HG03439 (cell line): ENCODE results near the gene LIMK2.
"Not testable (repeated sequence)": the region's sequence is repeated elsewhere in the genome, so short reads cannot be mapped to it uniquely, and the experiment has no call there.

Source experiments
- ATAC-seq: cut with Tn5 transposase; IDR thresholded peaks from one replicate; pipeline ENCODE4 v1.9.1; 2021; ENCODE audit warnings: mild to moderate bottlenecking, moderate library complexity; ENCODE audit not compliant: unreplicated experiment

Gene LIMK2

DNA sequence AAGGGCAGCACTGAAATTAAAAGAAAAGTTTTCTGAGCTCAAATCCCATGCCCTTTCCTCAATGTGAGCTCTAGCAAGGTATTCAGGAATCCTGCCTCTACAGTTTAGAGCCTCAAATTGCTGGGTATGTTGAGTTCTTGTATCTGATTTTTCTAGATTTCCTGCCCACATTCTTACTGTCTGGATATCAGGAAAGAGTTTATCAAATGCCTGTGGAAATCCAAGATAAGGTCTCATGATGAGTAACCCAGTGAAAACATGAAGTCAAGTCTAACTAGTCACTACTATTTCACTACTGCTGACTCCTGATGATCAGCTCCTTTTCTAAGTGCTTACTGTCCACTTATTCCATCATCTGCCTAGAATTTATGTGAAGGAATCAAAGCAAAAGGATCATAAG lies 29.8 kb downstream of the LIMK2 start:
- ATAC-seq = no peak

DNA sequence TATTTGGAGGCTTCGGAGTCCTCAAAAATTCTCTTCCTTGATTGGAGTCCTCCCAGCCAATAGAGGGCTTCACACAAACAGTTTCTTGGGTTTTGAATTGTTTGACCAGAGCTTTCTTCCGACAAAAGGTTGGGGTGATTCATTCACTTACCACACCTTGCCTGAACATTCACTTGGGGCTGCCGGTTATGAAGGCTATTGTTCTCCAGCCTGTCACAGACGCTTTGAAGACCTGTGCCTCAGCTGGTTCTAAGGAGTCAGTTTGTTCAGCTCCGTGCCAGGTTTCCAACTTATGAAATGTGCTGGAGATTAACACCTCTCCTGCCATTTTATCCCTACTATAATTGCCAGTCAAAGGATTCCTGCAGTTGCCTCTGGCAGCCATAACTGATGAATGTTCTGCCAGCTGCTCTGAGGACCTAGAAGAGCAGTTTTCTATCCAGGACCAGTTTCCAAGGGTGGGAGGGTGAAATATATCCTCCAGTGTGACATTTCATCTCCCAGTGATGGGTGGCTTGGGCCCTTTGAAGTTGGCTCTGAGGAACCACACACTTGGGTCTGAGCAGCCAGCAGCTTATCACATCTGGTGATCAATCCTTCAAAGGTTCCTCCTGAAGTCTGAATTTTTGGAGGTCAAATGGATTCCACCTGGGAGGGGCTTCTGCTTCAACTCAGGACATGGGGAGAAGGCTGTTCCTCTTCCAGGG lies 31.4 kb downstream of the LIMK2 start:
- no peak for ATAC-seq

DNA sequence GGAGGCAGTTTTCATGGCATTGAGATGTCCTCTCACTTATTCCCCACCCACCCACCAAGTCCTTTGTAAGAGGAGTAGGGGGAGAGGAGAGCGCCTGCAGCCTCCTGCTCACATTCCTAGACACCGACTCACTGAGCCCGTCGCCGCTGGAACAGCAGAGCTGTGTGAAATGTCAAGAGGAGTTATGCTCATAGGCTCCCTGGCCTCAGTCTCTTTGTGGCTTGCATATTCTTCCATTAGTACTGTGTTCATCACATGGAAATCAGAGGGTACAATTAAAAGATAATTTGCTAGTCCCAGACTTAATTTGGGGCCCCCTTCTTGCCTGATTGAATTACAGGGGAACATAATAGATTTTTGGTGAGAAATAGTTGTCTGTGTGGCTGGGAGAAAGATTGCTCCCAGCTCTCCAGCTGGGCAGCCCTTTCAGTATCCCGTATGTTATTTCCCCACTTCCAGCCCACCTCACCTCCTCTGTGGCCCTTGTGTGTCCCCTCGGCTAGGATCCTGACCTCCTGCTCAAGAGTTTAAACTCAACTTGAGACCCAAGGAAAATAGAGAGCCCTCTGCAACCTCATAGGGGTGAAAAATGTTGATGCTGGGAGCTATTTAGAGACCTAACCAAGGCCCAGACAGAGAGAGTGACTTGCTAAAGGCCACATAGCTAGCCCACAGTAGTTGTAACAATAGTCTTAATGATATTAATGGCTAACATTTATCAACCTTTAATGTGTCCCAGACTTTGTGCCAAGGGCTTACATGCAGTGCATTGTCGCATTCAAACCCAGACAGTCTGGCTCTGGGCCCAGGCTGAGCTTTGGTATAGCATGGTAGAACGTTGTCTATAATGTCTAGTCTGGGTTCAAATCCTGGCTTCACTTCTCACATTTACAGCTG lies 32.2 kb downstream of the LIMK2 start:
- ATAC-seq = no peak

DNA sequence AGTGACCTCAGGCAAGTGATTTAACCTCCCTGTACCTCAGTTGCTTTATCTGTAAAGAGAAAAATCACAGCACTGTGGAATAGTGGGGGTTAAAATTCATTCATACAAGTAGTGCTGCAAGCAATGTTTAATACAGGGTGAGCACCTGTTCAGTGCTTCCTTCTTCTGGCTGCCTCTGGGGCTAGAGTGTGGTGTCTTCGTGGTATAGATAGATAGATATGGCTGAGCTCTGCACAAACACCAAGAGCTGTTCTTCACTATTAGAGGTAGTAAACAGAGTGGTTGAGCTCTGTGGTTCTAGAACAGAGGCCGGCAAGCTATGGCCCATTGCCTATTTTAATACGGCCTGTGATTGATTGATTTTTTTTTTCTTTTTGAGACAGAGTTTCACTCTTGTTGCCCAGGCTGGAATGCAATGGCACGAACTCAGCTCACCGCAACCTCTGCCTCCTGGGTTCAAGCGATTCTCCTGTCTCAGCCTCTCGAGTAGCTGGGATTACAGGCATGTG lies 32.9 kb downstream of the LIMK2 start:
- ATAC-seq = no peak

DNA sequence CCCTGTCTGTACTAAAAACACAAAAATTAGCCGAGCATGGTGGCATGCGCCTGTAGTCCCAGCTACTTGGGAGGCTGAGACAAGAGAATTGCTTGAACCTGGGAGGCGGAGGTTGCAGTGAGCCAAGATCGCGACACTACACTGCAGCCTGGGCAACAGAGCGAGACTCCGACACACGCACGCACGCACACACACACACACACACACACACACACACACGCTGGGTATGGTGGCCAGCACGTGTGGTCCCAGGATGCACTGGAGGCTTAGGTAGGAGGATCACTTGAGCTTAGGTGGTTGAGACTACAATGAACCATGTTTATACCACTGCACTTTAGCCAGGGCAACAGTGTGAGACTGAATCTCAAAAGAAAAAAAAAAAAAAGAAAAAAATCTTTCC lies 33.9 kb downstream of the LIMK2 start:
- not testable (repeated sequence) for ATAC-seq

DNA sequence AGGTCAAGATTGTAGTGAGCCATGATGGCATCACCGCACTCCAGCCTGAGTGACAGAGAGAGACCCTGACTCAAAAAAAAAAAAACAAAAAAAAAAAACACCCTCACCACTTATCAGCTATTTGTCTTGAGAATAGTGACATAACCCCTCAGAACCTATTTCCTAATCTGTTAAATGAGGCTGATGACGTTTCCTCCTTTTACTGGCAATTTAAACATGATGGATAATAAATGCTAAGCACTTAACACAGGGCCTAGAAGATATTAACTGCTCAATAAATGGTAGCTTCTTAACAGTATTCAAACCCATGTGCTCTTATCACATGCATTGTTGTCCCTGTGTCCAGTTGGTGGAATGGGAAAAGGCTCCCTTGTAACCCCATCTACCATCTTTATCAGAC lies 34.6 kb downstream of the LIMK2 start:
- ATAC-seq = no peak

DNA sequence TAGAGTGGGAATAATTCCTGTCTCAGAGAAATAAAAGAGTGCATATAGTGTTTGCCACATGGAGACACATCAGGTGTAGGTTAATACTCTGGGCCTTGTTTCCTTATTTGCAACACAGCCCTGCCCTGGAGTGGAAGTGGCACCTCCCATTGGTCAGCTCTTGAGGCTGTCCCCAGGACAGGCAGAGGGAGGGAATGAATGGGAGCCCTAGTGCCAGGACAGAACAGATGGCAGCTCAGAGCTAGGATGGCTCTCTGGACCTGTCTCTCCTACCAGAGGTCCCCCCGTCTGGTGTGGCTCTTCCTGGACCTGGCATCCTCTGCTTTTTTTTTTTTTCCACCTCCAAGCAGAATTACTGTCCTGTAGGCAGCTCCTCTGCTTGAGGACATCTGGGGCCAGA lies 35.6 kb downstream of the LIMK2 start:
- ATAC-seq = no peak

DNA sequence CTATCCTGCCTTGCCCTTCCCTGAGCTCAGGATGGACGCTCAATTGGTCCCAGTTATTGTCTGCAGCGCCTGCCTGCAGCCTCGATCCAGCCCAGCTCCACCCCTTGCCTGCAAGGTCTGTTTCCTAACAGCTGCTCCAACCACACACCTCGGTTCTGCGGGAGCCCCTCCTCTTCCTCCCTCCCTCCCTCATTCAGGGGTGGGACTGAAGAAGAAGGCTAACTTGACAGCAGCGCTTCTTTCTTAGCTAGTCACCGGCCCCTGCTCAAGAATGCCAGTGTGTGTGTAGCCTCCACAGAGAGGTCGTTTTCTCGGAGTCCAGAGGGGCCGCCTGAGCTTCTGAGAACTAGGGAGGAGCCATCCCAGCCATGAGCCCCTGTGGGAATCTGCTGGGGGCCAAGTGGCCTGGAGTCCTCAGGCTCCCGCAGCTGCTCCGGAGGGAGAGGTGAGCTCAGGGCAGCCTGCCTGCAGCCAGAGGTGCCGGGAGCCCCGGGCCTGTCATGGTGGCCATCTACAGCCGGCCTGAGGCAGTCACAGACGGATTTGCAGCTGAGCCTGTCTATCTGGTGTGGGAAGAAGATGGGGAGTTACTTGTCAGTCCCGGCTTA lies 36.1 kb downstream of the LIMK2 start:
- ATAC-seq = no peak

DNA sequence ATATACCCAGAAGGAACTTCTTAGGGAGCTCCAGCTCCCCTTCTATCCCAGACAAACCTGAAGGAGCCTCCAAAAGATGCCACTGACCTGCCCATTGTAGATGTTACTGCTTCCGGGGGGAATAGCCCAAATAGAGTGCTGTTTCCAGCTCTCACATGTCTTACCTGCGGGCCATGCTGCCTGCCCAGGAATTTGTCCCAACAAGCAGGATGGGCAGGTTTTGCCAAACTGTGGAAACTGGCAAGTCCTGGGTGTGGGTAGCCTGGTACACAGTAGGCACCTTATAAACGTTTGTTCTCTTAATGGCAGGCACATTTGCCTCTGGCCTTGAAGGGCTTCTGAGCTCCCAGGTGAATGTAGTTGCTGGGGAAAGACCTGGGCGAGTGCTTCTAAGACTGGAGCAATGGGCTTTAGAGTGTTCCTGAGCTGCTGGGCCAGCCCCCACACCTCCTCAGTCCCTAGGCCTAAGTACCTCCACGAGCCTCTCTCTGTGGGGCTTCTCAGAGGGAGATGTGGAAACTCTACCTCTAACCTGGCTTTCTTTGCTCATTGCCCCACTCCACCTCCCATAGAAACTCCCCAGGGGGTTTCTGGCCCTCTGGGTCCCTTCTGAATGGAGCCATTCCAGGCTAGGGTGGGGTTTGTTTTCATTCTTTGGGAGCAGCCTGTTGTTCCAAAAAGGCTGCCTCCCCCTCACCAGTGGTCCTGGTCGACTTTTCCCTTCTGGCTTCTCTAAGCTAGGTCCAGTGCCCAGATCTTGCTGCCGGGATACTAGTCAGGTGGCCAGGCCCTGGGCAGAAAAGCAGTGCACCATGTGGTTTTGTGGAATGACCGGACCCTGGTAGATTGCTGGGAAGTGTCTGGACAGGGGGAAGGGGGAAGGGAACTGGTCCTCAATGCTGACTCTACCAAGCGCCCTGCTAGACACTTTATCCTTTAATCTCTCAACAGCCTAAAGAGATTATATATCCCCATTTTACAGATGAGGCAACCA lies 37.2 kb downstream of the LIMK2 start:
- no peak for ATAC-seq

DNA sequence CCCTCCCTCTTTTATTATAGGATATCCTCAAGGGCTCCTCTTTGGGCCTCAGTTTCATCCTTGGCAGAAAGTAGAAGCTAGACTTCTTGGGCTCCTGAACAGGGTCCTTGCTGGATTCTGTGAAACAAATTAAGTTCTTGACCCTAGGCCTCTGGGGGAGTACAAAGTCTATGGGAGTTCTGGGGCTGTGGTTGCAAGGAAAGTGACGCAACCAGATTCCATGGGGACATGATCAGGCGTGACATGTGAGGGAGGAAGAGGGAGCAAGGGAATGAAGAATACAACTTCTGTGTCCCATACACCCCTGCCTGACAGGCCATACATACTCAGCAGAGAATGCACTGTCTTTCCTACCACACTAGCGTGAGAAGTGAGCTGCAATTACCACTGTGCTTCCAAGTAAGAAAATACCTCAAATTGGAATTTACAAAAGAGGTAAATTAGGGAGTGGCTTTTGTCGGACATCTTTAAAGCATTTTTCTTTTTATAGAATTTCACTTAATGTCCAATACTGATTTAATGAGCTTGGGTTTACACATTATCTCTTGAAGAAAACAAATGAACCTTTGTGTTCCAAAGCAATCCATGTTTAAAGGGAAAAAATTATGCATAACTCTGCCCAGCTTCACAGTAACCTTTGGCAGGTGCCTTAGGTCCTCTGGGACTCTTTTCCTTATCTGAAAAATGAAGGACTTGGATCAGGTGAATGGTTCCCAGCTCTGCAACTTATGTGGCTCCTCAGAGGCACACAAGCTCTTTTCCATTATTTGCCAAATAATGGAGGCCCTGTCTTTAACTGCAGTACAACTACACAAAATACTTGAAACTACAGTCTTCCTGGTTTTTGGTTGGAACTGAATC lies 38.9 kb downstream of the LIMK2 start:
- ATAC-seq = no peak

DNA sequence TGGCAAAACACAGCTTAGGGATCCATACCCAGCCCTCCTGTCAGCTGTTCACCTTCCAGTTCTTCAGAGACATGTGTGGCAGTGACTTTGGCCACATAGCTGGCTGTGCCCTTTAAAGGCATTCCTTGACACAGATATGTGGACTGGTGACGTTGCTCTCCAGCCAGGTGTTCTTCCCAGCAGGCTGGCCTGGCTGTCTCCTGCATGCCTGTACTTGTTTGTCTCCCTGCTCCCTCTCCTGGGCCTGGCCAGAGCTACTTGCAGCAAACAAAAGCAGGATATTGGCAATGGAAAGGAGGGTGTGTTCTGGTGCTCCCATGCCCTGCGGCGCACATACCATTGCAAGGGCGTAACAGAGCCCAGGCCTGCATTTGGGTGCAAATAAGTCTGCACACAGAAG lies 41.9 kb downstream of the LIMK2 start:
- no peak for ATAC-seq

DNA sequence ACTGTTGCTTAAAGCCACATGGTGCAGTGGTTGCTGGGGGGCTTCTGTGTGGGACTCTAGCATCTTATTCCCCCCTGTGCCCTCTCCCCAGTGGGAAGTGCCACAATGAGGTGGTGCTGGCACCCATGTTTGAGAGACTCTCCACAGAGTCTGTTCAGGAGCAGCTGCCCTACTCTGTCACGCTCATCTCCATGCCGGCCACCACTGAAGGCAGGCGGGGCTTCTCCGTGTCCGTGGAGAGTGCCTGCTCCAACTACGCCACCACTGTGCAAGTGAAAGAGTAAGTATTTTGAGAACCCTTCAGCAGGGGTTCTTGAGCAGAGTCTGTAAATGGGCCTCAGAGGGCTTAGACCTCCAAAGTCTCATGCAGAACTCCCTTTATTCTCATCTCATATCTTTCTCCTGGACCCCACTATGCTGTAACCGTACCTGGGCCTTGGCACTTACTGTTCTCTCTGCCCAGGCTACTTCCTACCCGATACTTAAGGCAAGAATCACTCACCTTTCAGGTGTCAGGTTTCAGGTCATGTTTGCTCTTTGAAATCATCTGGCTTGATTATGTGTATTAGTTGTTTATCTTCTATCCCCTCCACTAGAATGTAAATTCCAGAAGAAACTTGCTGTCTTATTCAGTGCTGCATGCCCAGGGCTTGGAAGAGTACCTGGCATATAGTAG lies 47.8 kb downstream of the LIMK2 start:
- no peak for ATAC-seq

DNA sequence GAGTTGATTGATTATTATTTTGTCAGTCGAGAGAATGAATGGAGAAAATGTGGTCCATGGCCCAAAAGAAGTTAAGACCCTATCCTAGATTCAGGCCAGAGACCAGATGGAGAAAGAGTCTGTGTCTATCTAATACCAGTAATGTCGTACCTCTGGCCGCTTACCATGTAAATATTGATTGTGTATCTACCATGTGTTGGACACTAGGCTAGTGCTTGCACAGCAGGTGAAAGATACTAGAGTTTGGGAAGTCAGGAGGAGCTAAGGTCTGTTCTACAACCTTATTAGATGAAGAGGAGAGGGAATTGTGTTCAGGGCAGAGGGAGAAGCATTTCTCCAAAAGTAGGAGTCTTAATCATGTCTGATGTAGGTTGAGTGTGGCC lies 48.4 kb downstream of the LIMK2 start:
- ATAC-seq = no peak

DNA sequence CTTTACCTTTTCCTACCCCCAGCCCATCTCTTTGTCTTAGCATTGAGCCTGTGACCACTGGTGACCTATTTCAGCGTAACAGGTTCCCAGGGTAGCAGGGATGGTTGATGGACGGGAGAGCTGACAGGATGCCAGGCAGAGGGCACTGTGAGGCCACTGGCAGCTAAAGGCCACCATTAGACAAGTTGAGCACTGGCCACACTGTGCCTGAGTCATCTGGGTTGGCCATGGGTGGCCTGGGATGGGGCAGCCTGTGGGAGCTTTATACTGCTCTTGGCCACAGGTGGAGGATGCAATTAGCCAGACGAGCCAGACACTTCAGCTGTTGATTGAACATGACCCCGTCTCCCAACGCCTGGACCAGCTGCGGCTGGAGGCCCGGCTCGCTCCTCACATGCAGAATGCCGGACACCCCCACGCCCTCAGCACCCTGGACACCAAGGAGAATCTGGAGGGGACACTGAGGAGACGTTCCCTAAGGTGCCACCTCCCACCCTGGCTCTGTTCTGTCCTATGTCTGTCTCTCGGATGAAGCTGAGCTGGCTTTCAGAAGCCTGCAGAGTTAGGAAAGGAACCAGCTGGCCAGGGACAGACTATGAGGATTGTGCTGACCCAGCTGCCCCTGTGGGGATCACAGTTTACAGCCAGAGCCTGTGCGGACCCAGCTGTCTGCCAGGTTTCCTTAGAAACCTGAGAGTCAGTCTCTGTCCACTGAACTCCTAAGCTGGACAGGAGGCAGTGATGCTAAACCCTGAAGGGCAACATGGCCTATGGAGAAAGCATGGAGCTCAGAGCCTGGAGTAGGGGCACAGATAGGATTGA lies 50.4 kb downstream of the LIMK2 start:
- ATAC-seq = no peak

DNA sequence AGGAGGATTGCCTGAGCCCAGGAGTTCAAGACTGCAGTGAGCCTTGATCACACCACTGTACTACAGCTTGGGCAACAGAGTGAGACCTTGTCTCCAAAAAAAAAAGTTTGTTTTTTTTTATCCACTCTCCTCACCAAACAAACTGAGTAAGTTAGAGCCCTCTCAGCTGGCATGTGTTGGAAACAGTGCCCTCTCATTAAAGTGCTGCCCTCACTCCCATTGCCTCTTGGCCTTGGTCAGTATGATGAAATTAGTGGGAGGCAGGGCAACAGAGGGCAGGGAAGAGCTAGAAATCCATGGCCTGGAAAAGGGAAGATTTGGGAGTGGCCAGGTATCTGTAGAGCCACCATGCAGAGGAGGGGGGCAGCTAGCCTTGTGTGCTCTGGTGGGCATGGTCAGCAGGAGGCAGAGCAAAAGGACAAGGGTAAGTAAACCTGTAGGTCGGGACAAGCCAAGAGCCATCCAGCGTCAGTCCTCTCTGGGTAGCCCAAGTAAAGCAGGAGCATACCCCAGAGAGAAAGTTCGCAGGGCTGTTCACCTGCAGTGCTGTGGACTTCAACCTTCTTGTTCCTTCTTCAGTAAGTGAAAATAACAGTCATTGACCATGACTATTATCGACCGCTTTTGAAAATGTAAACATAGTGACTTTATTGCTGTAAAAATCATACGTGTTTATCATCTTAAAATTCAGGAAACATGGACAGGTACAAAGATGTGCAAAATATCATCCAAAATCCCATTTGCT lies 52.0 kb downstream of the LIMK2 start:
- no peak for ATAC-seq

DNA sequence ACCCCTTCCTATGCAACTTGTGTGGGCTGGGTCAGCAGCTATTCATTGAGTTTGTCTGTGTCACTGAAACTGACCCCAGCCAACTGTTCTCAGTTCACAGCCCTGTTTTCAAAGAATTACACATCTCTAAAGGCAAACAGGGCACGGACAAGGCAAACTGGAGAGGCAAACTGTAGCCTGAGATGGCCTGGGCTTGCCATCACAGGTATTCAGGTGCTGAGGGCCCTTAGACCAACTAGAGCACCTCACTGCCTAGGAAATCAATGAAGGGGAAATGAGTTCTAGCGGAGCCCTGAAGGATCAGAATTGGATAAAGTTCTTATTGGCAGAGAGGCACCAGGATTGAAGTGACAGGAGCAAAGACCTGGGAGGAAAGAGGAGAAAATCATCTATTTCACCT lies 56.2 kb downstream of the LIMK2 start:
- no peak for ATAC-seq

DNA sequence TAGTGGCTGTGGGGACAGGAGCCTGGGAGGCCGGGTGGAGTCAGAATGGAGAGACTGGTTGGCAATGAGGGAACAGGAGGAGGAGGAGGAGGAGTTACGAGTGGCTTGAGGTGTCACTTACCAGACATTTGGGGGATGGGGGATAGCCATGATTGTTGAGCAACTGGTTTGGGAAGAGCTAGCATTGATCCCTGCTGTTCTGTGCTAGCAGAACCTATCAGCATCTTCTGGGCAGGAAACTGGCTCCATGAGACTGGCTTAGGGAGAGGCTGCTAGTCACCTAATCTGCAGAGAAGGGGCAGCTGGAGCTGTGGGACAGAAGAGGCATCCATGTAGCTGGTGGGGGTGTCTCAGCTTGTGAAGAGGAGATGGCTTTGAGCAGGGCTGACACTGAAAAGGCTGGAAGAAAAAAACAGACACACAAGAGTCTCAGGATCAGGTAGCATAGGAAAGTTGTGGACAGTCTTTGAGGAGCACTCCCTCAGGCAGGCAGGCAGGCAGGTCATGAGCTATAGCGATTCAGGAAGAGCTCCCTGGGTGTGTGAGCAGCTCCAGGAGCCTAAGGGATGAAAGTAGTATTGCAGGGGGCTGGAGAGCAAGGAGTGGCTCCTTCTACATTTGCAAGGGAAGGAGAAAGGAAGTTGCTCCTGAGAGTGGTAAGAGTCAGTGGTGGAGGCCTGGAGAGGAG lies 57.9 kb downstream of the LIMK2 start:
- ATAC-seq = no peak
